B cell (primary cell): ENCODE measurements around the gene OR52B2. TPM values are rescaled to one million over a fixed set of nuclear protein-coding genes. Genes with fewer than 3 reads are reported as not detected.

Experiments used
- ATAC-seq: fragments of 200-7000 bp; cut with Tn5 transposase; one replicate; pipeline ENCODE4 v1.10.0; 2021; ENCODE audit warnings: low read depth, mild to moderate bottlenecking, moderate number of reproducible peaks, moderate library complexity
- CTCF ChIA-PET: fragments of 350-600 bp; sonication (Branson Sonifier 250); formaldehyde crosslinking; loops from one replicate; lab custom pipeline; 2021; ENCODE audit warnings: antibody characterized with exemption, inconsistent platforms; lab: Charles Lee
- POLR2A ChIA-PET: fragments of 350-600 bp; sonication (Branson Sonifier 250); formaldehyde crosslinking; loops from one replicate; lab custom pipeline; 2021; ENCODE audit warnings: antibody characterized with exemption; lab: Charles Lee
- DNase-seq: peaks from one replicate; pipeline ENCODE4 v3.0.0; 2013
- H2AFZ ChIP-seq: 2 replicates; pipeline ENCODE4 v1.6.1; 2012; ENCODE audit warnings: mild to moderate bottlenecking, low read depth, low read length; ENCODE audit not compliant: insufficient read depth, poor library complexity, severe bottlenecking
- H3K27ac ChIP-seq, 2 donors: 1 replicate in 1 of 2; 2 replicates in 1 of 2; pipeline ENCODE4 v1.5.1; 2012 to 2013; ENCODE audit warnings: low read length in 2 of 2, mild to moderate bottlenecking in 2 of 2, moderate library complexity in 1 of 2
- H3K27me3 ChIP-seq, 4 experiments: fragments of 200-600 bp in 1 of 4; sonication (generic) in 1 of 4; replicated peaks in 1 of 4; 1 replicate in 2 of 4; 2 replicates in 2 of 4; pipeline versions ENCODE4 v1.6.1 to v1.7.0; 2013 to 2016; ENCODE audit warnings: low read length in 3 of 4, mild to moderate bottlenecking in 2 of 4, mixed read lengths in 1 of 4, moderate library complexity in 1 of 4; ENCODE audit not compliant: insufficient read depth in 4 of 4, control insufficient read depth in 3 of 4; ENCODE audit errors: control extremely low read depth in 1 of 4
- H3K36me3 ChIP-seq, 2 experiments: replicated peaks in 1 of 2; 1 replicate in 1 of 2; 2 replicates in 1 of 2; pipeline versions ENCODE4 v1.6.1 to v1.7.1; 2013; ENCODE audit warnings: low read length in 1 of 2; ENCODE audit not compliant: insufficient read depth in 2 of 2, control insufficient read depth in 1 of 2; ENCODE audit errors: control extremely low read depth in 1 of 2, extremely low read depth in 1 of 2
- H3K4me1 ChIP-seq, 2 donors: fragments of 200-600 bp in 1 of 2; sonication (generic) in 1 of 2; 1 replicate in 1 of 2; 2 replicates in 1 of 2; pipeline versions ENCODE4 v1.5.1 to v1.6.1; 2013 to 2017; ENCODE audit warnings: low read length in 2 of 2; ENCODE audit not compliant: control insufficient read depth in 2 of 2, insufficient read depth in 2 of 2
- H3K4me2 ChIP-seq: replicated peaks from 2 replicates; pipeline ENCODE3; 2012; ENCODE audit warnings: mild to moderate bottlenecking, low read depth, low read length; ENCODE audit not compliant: poor library complexity, severe bottlenecking
- H3K4me3 ChIP-seq, 5 experiments: fragments of 200-600 bp in 1 of 5; sonication (generic) in 1 of 5; 1 replicate in 3 of 5; 2 replicates in 2 of 5; pipeline versions ENCODE4 v1.5.1 to v1.7.0; 2011 to 2016; ENCODE audit warnings: low read length in 4 of 5, mild to moderate bottlenecking in 4 of 5, low read depth in 2 of 5, control low read depth in 1 of 5, moderate library complexity in 1 of 5; ENCODE audit not compliant: insufficient read depth in 1 of 5; ENCODE audit errors: control extremely low read depth in 1 of 5, extremely low read depth in 1 of 5
- H3K79me2 ChIP-seq: fragments of 200-600 bp; sonication (generic); one replicate; pipeline ENCODE4 v1.6.0; 2016; ENCODE audit warnings: low read length; ENCODE audit not compliant: control insufficient read depth, insufficient read depth
- H3K9ac ChIP-seq: fragments of 200-600 bp; sonication (generic); 2 replicates; pipeline ENCODE4 v1.6.1; 2017; ENCODE audit warnings: mild to moderate bottlenecking, low read length, moderate library complexity
- H3K9me3 ChIP-seq, 3 donors: one replicate each; pipeline versions ENCODE4 v1.6.1 to v1.7.1; 2013; ENCODE audit warnings: low read length in 2 of 3; ENCODE audit not compliant: control insufficient read depth in 2 of 3, insufficient read depth in 1 of 3; ENCODE audit errors: control extremely low read depth in 1 of 3
- H4K20me1 ChIP-seq: 2 replicates; pipeline ENCODE4 v1.6.0; 2012; ENCODE audit warnings: mild to moderate bottlenecking, low read length; ENCODE audit not compliant: insufficient read depth, control insufficient read depth, poor library complexity, severe bottlenecking
- H3K27ac Mint-ChIP-seq: one replicate; pipeline ENCODE4 v1.8.0; 2021; ENCODE audit warnings: mixed read lengths
- H3K27me3 Mint-ChIP-seq: one replicate; pipeline ENCODE4 v1.8.0; 2021; ENCODE audit warnings: mixed read lengths
- H3K4me1 Mint-ChIP-seq: one replicate; pipeline ENCODE4 v1.8.0; 2021; ENCODE audit warnings: mixed read lengths
- H3K4me3 Mint-ChIP-seq: one replicate; pipeline ENCODE4 v1.8.0; 2021; ENCODE audit warnings: mixed read lengths
- H3K9me3 Mint-ChIP-seq: one replicate; pipeline ENCODE4 v1.8.0; 2022; ENCODE audit warnings: mixed read lengths; ENCODE audit not compliant: insufficient read depth
- EZH2 ChIP-seq: IDR thresholded peaks from 2 replicates; pipeline ENCODE4 v1.6.1; 2012; ENCODE audit warnings: borderline replicate concordance, low read depth, mild to moderate bottlenecking, moderate library complexity, low read length; ENCODE audit not compliant: insufficient read depth, poor library complexity, severe bottlenecking
- WGBS: methylation state at CpG from one replicate; pipeline ENCODE4 v1.1.5; 2013; ENCODE audit warnings: missing lambda C conversion rate; ENCODE audit not compliant: insufficient coverage; 5-methylcytosine and 5-hydroxymethylcytosine counted together
- intact Hi-C: fragments of 100-400 bp; cut with micrococcal nuclease; formaldehyde crosslinking; loops from one replicate; pipeline ENCODE4 v1.10.0; 2022
- polyA plus RNA-seq: library from polyadenylated mRNA; depleted of rRNA; stranded (reverse); fragments of >200 nt; gene quantifications from 2 replicates; pipeline ENCODE4 v1.2.3, GENCODE V29; 2012
- total RNA-seq, 2 donors: library from RNA; stranded (reverse); fragments of 120-200 nt in 1 of 2; gene quantifications; 1 replicate in 1 of 2; 2 replicates in 1 of 2; pipeline versions ENCODE4 v1.2.3 to v1.2.4, GENCODE V29; 2013 to 2022
- TF ChIP-seq, protein P1 (sequence below): fragments of 200-600 bp; IDR thresholded peaks from one replicate; pipeline ENCODE4 v1.8.0; 2022; ENCODE audit warnings: antibody characterized with exemption, mild to moderate bottlenecking

OR52B2 gene
- total and polyA plus RNA-seq, 2 donors (not counting 1 experiment from before 2014, with no cell fraction given): not detected

DNA sequence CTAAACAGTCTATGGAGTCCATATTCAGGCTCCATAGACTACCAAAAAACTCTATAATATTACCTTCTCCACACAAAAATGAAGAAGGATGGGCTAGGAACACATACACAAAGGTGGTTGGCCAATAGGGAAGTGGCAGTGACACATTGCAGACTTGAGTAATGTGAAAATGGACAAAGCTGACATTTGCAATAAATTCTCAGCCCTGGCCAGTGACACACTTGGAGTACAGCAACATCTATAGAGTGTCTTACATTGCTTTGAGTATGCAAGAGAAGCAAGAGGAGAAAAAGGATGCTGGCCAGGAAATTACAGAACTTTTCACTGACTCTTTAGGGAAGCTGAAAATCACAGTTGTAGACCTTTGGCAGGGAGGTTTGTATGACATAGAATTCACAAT, 21.6 kb upstream of the OR52B2 start:
- no peak for ATAC-seq
- H3K36me3 ChIP-seq: no peaks in the 10 kb centered on the region
- no peaks in the 10 kb centered on the region for H3K9me3 Mint-ChIP-seq
- no peaks in the 10 kb centered on the region for H3K9me3 ChIP-seq
- CTCF ChIA-PET: no interaction called here
- no peak overlapping the region for H3K9ac ChIP-seq
- H2AFZ ChIP-seq: no peak overlapping the region
- no peaks in the 10 kb centered on the region for H4K20me1 ChIP-seq
- no peak overlapping the region for H3K27ac Mint-ChIP-seq
- H3K79me2 ChIP-seq: no peaks in the 10 kb centered on the region
- no peaks in the 10 kb centered on the region for H3K4me1 ChIP-seq
- no peak overlapping the region for H3K4me3 Mint-ChIP-seq
- no peak overlapping the region for H3K4me2 ChIP-seq
- intact Hi-C loops: no loop called here
- no peaks in the 10 kb centered on the region for H3K27me3 Mint-ChIP-seq
- DNase-seq: no peak
- H3K27ac ChIP-seq: no peak overlapping the region
- no peak for TF ChIP-seq EZH2
- TF ChIP-seq, protein P1, sequence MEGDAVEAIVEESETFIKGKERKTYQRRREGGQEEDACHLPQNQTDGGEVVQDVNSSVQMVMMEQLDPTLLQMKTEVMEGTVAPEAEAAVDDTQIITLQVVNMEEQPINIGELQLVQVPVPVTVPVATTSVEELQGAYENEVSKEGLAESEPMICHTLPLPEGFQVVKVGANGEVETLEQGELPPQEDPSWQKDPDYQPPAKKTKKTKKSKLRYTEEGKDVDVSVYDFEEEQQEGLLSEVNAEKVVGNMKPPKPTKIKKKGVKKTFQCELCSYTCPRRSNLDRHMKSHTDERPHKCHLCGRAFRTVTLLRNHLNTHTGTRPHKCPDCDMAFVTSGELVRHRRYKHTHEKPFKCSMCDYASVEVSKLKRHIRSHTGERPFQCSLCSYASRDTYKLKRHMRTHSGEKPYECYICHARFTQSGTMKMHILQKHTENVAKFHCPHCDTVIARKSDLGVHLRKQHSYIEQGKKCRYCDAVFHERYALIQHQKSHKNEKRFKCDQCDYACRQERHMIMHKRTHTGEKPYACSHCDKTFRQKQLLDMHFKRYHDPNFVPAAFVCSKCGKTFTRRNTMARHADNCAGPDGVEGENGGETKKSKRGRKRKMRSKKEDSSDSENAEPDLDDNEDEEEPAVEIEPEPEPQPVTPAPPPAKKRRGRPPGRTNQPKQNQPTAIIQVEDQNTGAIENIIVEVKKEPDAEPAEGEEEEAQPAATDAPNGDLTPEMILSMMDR: no peak
- H3K27me3 ChIP-seq: no peaks in the 10 kb centered on the region
- H3K4me1 Mint-ChIP-seq: no peaks in the 10 kb centered on the region
- no peak overlapping the region for H3K4me3 ChIP-seq
- POLR2A ChIA-PET: no interaction called here

DNA sequence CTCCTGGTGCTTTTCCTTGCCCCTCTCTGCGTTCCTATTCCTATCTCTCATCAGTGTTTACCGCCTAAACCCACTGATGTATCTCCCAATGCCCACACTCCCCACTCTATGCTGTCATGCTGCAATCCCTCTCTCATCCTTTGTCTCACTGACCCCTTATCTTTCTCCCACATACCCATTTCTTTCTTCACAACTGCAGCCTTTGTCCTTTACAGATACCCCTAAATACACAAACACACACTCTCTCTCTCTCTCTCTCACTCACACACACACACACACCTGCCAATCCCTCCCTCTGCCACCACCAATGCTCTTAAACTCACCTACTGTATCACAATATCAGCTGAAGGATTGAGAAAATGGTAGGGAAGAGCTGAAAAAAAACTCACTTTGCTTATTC, 5.3 kb upstream of the OR52B2 start:
- Histone ChIP-seq H3K4me1 (no peaks in the 10 kb centered on the region), H3K4me3 (no peak overlapping the region), H3K36me3 (no peaks in the 10 kb centered on the region), H3K79me2 (no peaks in the 10 kb centered on the region), H3K9ac (no peak overlapping the region), H3K27me3 (peaks cover 0 to 6% (median 0%) of the 10 kb centered on the region in 4 experiments), H2AFZ (no peak overlapping the region), H3K4me2 (no peak overlapping the region), H3K27ac (no peak overlapping the region), H3K9me3 (peaks cover 0 to 4% (median 0%) of the 10 kb centered on the region in 3 donors), H4K20me1 (no peaks in the 10 kb centered on the region)
- Mint-ChIP-seq H3K4me1 (no peaks in the 10 kb centered on the region), H3K9me3 (no peaks in the 10 kb centered on the region), H3K4me3 (no peak overlapping the region), H3K27ac (no peak overlapping the region), H3K27me3 (peaks cover 20% of the 10 kb centered on the region)
- intact Hi-C loops: no loop called here
- POLR2A ChIA-PET: no interaction called here
- ATAC-seq (no peak), DNase-seq (no peak)
- 66% methylated on average over 2 of the region's 2 CpGs for WGBS
- TF ChIP-seq, protein P1: no peak
- TF ChIP-seq EZH2: no peak
- CTCF ChIA-PET: no interaction called here
